ENCODE data around the gene STAC. TPM values are rescaled to one million over a fixed set of nuclear protein-coding genes. Genes with fewer than 3 reads are reported as not detected.

The STAC gene
- total RNA-seq, 1 donor from 2014 or later = 1.3 TPM

- H3K9me3 Mint-ChIP-seq = no peaks in the 10 kb centered on the region
- H3K4me3 Mint-ChIP-seq = no peak overlapping the region
- H3K27ac Mint-ChIP-seq (ENCODE audit: unreplicated experiment) = no peak overlapping the region
- DNase-seq (ENCODE audit: low read depth, low spot score) = no peak
- TF ChIP-seq CTCF (conservative IDR thresholded peaks at IDR 0.05) = no peak
- no peaks in the 10 kb centered on the region for H3K36me3 Mint-ChIP-seq (ENCODE audit: low read depth)
- H3K4me1 Mint-ChIP-seq = no peaks in the 10 kb centered on the region
- H3K27me3 Mint-ChIP-seq (ENCODE audit: low read depth) = peaks cover 10% of the 10 kb centered on the region
Observed at GRCh38 chr3:36397841-36398240, 17.5 kb downstream of the STAC start.

- H3K9me3 Mint-ChIP-seq = no peaks in the 10 kb centered on the region
- no peak for TF ChIP-seq CTCF (conservative IDR thresholded peaks at IDR 0.05)
- no peaks in the 10 kb centered on the region for H3K4me1 Mint-ChIP-seq
- H3K27me3 Mint-ChIP-seq (ENCODE audit: low read depth) = peaks cover 10% of the 10 kb centered on the region
- no peak overlapping the region for H3K4me3 Mint-ChIP-seq
- DNase-seq (ENCODE audit: low read depth, low spot score) = no peak
- no peak overlapping the region for H3K27ac Mint-ChIP-seq (ENCODE audit: unreplicated experiment)
- H3K36me3 Mint-ChIP-seq (ENCODE audit: low read depth) = no peaks in the 10 kb centered on the region
Observed at GRCh38 chr3:36399933-36400332, 19.6 kb downstream of the STAC start.

GRCh38 chr3:36401056-36401455, 20.8 kb downstream of the STAC start:
- Mint-ChIP-seq H3K4me1 (no peaks in the 10 kb centered on the region), H3K27ac (ENCODE audit: unreplicated experiment) (no peak overlapping the region), H3K4me3 (no peak overlapping the region), H3K27me3 (ENCODE audit: low read depth) (peaks cover 10% of the 10 kb centered on the region), H3K9me3 (no peaks in the 10 kb centered on the region), H3K36me3 (ENCODE audit: low read depth) (no peaks in the 10 kb centered on the region)
- TF ChIP-seq CTCF (conservative IDR thresholded peaks at IDR 0.05) = no peak
- no peak for DNase-seq (ENCODE audit: low read depth, low spot score)

GRCh38 chr3:36403661-36404060, 23.4 kb downstream of the STAC start:
- Mint-ChIP-seq H3K36me3 (ENCODE audit: low read depth) (no peaks in the 10 kb centered on the region), H3K4me1 (no peaks in the 10 kb centered on the region), H3K27me3 (ENCODE audit: low read depth) (peaks cover 4% of the 10 kb centered on the region), H3K27ac (ENCODE audit: unreplicated experiment) (no peak overlapping the region), H3K4me3 (no peak overlapping the region), H3K9me3 (no peaks in the 10 kb centered on the region)
- TF ChIP-seq CTCF (conservative IDR thresholded peaks at IDR 0.05) = no peak
- no peak for DNase-seq (ENCODE audit: low read depth, low spot score)

- H3K27ac Mint-ChIP-seq (ENCODE audit: unreplicated experiment) = no peak overlapping the region
- H3K27me3 Mint-ChIP-seq (ENCODE audit: low read depth) = peaks cover 4% of the 10 kb centered on the region
Observed at GRCh38 chr3:36405190-36405589, 24.9 kb downstream of the STAC start.

More at GRCh38 chr3:36405190-36405589, 24.9 kb downstream of the STAC start:
- no peak overlapping the region for H3K4me3 Mint-ChIP-seq
- no peaks in the 10 kb centered on the region for H3K9me3 Mint-ChIP-seq
- no peak for DNase-seq (ENCODE audit: low read depth, low spot score)
- H3K36me3 Mint-ChIP-seq (ENCODE audit: low read depth) = no peaks in the 10 kb centered on the region
- no peaks in the 10 kb centered on the region for H3K4me1 Mint-ChIP-seq
- TF ChIP-seq CTCF (conservative IDR thresholded peaks at IDR 0.05) = no peak

Data from neural crest cell (in vitro differentiated cells).